Stimulated activated CD4-positive, alpha-beta T cell treated with anti-CD3 and anti-CD28 coated beads, Interleukin-15, amount 100 ng/mL, for 24 hours (primary cell): ENCODE results near the gene PPEF1.
"Not testable (repeated sequence)": the region's sequence is repeated elsewhere in the genome, so short reads cannot be mapped to it uniquely, and the experiment has no call there.

Experiments used
- DNase-seq: peaks from one replicate; pipeline ENCODE4 v3.0.0-alpha.2; 2020

Gene PPEF1

DNA sequence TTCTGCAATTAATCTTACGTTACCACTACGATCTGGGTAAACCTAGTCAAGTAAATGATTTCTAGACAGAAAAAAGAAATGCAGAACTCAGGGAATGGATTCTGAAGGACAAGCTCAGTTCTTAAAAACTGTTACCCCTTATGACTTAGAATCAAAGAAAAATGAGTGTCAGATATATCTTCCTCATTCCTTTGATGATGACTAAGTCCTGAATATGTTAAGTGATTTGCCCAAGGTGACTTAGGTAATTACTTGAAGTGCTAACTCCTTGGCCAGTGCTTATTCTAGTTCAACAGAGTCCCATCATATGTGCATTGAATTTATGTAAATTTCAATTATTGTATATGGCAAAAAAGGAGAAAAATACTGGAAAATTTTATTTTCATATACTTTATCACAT is 92.5 kb downstream of the PPEF1 start:
- DNase-seq = no peak

DNA sequence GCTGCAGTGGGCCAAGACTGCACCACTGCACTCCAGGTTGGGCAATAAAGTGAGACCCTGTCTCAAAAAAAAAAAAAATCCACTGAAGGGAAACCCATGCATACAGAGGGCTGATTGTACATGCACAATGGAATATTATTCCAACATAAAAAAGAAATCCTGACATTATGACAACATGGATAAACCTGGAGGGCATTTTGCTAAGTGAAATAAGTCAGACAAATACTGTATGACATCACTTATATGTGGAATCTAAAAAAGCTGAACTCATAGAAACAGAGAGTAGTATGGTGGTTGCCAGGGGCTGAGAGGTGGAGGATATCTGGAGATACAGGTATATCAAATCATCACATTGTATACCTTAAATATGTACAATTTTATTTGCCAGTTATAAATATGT is 102.2 kb downstream of the PPEF1 start:
- no peak for DNase-seq

DNA sequence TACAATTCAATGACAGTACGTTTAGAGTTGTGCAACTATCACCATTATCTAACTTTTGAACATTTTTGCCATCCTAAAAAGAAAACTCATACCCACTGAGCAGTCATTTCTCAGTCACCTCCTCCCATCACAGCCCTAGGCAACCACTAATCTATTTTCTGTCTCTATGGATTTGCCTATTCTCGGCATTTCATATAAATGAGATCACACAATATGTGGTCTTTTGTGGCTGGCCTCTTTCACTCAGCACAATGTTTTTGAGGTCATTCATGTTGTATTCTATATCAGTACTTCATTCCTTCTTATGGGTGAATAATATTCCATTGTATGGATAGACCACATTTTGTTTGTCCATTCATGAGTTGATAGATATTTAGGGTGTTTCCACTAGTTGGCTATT is 103.0 kb downstream of the PPEF1 start:
- no peak for DNase-seq

DNA sequence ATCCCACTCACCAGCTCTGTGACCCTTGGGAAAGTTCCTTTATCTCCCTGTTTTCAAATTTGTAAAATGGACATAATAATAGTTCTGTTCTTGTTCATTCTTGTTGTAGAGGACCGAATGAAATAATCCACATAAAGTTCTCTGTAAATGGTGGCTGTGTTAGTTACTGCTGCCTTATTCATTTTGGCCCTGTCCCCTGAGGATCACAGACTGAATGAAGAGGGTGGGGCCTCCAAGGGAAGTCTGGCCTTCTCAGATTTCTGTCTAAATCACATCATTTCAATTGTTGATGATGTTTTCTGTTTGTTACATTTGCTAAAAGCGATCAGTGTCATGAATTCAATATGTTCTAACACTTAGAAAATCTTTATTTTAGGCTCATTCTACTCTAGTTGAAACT is 117.9 kb downstream of the PPEF1 start:
- no peak for DNase-seq

DNA sequence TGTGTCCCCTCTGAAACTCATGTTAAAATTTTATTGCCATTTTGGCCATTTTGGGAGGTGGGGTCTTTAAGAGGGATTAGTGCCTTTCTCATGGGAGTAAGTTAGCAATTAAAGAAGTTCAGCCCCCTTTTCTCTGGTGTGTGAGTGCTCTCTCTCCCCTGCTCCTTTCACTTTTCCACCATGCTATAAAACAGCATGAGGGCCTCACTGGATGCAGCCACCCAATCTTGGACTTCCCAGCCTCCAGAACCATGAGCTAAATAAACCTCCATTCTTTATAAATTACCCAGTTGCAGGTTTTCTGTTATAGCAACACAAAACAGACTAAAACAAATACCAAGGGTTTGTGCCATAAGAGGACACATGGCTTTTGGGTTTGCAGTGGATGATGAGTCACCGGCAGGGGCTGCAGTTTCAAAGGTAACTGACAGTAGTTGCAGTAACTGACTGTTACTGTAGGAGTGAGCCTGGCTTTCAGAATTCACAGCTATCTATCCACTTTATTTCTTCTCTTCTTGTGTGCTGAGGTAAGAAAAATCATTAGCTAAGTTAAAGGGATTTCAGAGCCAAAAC is 121.5 kb downstream of the PPEF1 start:
- DNase-seq = peak; percentile 6

DNA sequence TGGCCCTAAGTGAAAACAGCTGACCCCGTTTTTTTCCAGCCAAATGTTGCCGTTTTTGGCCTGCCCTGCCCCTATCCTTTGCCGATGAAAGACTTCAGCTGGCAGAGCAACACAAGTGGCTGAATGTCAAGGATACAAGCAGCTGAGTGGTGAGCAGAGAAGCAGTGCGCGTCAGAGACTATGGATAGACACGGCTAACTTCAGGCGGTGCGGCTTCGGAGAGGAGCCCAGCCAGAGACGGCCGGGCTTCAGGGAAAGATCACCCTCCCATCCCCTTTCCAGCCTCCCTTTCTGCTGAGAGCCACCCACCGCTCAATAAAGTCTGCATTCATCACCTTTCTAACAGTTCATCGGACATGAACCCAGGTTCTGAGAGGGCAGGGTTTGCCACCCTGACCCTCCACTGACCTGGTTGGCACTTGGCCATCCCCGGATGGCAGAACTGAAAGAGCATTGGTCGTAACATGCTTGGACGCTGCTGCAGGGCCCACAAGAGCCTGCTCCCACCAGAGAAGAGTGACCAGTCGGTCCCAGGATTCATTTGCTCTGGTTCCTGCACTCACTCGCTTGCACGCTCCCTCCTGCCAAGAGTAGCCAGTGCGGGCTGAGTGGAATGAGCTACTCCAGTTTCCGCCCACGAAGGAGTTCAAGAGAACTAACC is 125.8 kb downstream of the PPEF1 start:
- DNase-seq = no peak

DNA sequence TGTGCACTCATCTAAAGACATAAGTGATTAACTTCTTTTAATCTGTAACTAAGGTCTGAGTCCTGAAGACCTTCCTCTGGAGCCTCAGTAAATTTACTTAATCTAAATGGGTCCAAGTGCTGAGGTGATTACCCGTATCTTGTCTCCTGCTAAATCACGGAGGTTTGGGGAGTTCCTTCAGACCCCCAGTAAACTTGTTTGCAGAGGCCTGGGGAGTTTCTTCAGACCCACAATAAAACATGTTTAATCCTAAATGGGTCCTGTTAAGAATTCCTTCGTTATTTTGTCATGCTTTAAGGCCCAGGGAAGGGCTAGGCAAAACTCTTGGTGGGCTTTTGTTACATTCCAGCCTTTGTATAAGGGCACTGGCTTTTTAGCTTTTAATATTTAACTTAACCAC is 140.5 kb downstream of the PPEF1 start:
- DNase-seq = not testable (repeated sequence)

DNA sequence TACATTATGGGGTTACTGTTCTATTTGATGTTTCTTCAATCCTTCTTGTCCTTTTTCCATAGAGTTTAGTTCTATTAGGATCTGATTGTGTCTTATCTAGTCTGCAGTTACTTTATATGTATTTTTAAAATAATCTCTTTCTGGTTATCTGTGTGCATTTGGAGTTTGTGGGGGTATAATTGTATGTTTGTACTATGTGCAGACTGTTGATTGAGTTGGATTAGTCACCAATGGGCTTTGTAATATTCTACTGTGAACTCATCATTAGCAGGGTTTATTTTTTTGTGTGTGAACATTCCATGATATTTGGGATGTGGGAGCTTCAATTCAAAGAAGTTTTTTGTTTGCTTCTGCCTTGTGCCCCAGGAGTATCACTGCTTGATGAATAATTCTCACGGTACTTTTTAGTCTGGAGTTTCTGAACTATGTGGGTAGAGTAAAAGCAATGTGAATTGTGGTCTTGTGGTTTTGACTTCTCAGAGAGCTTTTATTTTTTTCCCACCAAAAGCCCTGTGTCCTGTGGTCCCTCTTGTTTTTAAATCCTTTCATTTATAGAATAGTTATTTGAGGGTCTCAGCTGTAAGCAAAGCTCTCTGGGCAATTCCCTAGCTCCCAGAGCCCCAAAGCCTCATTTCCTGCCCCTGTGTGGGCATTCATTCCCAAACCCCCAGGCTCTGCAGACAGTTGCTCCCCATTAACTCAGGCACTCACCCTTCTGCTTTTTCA is 148.6 kb downstream of the PPEF1 start:
- DNase-seq = no peak

DNA sequence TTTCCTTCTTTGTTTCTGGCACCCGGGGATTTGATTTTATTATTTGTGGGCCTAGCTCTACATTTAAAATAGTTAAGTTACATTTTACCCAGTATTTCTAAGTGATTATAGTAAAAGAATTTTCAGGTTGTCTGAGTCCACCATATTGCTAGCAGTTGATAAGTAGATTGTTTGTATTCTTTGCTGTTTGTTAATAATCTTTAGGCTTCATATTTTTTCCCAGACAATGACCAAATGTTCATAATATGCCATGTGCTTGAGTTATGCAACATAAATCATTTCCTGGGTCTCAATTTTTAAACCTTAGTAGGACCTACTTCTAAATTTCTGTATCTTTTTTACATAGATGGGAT is 149.2 kb downstream of the PPEF1 start:
- DNase-seq = no peak

DNA sequence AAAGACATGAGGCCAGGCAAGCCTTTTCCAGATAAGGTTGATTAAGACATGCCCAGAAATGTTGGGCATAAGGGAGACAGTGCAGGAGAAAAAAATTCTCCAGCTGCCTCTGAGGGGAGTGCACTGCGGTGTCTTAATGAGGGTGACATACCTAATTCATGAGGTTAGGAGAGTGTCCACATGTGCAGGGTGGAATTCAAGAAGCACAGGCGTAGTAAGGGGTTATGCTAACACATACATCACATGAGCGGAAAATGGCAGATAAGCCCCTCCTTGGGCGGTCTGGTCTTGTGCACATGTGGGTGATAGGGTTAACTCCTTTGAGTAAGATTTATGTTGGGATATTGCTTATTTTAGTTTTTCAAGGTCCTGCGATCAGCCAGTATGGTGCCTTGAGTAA is 154.1 kb downstream of the PPEF1 start:
- DNase-seq = no peak

DNA sequence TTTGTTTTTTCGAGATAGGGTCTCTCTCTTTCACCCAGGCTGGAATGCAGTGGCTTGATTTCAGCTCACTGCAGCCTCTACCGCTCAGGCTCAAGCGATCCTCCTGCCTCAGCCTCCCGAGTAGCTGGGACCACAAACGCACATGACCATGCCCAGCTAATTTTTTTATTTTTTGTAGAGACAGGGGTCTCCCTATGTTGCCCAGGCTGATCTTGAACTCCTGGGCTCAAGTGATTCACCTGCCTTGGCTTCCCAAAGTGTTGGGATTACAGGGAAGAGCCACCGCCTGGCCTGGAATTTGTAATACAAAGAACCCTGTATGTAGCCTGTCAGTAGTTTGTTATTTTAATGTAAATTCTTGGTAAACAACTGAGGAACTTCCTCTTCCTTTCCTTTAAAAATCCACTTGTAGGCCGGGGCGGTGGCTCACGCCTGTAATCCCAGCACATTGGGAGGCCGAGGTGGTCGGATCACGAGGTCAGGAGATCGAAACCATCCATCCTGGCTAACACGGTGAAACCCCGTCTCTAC is 157.0 kb downstream of the PPEF1 start:
- no peak for DNase-seq

DNA sequence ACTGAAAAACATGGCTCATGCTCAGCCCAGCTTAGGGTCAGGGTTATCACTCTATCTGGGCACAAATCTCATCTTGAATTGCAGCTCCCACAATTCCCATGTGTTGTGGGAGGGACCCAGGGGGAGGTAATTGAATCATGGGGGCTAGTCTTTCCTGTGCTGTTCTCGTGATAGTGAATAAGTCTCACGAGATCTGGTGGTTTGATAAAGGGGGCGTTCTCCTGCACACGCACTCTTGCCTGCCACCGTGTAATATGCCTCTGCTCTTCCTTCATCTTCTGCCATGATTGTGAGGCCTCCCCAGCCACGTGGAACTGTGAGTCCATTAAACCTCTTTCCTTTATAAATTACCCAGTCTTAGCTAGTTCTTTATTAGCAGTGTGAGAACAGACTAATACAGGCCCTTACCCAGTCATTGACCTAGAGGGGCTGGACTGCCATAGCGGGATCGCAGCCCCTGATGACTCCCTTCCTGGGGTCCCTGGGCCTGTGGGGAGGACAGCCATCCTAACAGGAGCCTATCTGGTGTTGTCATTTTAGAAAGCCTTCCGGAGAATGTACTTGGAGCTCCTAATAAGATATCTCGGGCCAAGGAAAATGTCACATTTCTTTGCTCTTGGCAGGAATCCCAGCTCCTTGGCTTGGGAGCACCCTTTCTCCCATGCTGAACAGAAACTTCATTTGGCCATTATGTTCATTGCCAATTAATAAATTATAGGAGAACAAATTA is 163.9 kb downstream of the PPEF1 start:
- no peak for DNase-seq

DNA sequence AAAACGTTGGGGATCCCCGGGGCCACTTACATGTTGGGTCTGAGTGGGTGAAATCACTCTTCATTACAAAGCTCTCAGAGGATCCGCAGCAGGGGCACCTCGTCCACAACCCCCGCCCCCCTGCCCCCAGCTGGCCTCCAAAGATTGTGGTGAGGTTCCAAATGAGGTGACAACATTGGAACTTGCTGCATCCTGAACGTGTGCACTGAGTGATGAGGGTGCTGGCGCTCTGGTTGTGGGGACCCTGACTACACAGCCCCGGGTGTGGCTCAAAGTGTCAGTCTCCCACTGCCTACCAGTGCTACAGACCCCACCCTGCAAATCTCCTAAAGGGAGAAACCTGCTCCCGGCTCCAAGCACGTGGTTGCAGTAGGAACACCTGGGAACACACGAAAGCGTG is 164.5 kb downstream of the PPEF1 start:
- DNase-seq = no peak

DNA sequence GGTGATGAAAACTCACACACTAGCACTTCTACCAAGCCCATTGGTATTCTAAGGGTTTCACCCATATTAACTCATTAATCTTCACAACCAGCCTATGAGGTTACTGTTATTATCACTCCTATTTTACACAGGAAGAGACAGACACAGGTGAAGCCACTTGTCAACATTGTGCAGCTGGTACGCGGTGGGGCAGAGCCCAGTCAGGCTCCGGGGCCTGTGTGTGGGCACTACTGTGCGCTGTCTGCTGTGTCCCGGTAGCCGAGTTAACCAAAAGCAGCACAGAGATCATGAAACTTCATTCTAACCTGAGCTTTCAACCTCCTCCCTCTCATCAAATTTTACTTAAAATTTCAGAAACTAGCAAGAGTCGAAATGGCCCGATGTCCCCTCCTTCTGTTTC is 165.2 kb downstream of the PPEF1 start:
- no peak for DNase-seq

DNA sequence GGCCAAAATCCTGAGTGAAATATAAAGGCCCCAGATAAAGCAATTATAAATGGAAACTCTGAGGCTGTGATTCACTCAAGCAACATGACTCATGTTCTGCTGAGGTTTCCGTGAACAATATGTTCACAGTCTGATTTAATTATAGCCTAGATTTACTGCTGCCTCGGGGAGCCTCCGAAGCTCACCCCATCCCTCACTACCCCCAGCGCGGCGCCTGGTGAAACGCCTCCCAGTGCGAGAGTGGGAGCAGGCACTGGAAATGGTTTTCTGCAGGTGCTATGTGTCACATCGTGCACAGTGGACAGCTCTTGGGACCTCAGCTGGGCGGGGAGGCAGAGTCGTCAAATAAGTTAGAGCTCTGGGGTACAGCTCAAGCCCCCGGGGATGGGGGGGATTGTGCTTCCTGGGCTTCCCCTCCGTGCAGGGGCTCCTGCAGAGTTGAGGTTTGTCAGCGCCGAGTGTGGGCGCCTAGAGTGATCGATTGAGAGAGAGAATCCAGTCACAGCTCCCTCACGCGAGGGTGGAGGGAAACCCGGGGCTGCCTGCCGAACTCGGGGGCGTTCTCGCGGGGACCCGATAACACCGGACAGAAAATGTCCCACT is 165.8 kb downstream of the PPEF1 start:
- DNase-seq = peak; percentile 35

DNA sequence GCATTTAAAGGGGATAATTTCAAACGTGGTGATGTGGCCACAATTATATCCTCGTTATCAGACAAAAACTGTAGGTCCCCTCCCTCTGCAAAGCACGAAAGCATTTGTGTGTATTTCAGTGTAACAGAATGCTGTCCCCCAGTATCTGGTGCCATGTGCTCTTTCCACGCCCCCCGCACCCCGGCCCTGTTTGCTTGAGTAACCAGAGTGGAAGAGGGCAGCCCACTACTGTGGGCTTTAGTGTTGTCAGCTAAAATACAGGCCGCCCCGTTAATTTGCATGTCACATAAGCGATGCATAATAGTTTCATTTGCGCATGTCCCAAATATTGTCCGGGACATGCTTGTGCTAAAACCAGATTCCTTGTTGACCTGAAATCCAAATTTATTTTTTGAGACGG is 166.4 kb downstream of the PPEF1 start:
- DNase-seq = no peak

DNA sequence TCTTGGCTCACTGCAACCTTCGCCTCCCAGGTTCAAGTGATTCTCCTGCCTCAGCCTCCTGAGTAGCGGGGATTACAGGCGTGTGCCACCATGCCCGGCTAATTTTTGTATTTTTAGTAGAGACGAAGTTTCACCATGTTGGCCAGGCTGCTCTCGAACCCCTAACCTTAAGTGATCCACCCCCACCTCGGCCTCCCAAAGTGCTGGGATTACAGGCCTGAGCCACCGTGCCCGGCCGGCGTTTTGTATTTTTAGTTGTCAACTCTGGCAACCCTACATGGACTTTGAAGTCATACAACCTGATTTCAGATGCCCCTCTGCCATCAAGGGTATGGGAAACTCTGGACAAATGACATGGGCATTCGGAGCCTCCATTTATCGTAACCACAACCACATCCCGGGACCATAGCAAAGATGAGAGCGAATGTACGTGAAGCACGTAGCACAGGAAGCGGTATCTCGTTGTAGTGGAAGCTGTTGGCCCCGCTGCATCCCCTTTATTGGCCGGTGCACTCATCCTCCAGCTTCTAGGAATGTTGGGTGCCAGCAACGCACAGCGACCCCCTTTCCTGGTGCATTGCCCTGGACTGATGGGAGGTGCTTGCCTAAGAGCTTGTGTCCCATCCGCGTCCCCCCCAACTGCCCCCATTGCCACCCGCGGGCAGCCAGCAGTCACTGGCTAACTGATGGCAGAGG is 167.3 kb downstream of the PPEF1 start:
- no peak for DNase-seq

DNA sequence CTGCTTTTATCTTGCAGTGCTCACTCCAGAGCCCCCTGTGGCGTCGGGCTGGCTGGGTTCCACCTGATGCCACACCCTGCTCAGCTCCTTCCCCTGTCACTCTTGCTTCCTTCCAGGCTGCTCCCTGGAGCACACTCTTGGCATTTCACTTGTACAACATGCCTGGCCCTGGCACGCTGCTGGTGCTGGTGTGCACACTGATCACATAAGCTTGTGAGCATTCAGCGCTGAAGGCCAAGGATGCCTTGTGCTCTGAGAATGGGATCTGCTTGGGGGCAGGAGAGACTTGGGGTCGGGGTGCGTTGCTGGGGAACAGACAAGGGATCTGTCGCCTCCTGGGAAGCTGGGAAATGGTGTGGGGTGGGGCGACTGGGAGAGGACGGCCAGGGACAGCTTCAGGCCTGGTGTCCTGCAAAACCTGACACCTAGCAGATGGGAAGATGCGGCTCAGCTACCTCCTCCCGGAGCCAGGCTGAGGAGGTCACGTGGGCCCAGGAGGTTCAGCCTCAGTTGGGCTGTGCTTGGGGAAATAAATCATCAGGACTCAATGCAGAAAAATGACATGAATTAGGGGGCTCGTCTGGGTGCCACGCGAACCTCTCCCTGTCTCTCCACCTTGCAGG is 167.9 kb downstream of the PPEF1 start:
- DNase-seq = no peak

DNA sequence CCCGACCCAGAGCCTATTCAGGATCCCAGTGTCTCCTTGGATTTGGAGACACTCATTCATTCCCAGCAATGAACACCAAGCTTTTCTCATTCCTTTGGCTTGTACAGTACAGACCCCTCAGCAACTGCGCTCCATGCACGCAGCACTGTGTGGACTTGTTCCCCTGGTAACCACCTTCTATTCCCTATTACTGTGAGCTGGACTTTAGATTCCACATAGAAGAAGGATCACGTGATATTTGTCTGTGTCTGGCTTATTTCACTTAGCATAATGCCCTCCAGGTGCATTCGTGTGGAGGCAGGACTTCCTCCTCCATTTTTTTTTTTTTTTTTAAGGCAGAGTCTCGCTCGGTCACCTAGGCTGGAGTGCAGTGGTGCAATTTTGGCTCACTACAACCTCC is 170.0 kb downstream of the PPEF1 start:
- DNase-seq = no peak
